CD4-positive, alpha-beta T cell treated with Interleukin-21 for 1 hour (primary cell): ENCODE data around the gene KBTBD7.

Source experiments
- DNase-seq: peaks from one replicate; pipeline ENCODE4 v3.0.0-alpha.2; 2020

KBTBD7 gene

GRCh38 chr13:41193919-41194824 is at the start of gene KBTBD7:
KBTBD7 (minus strand) TSS chr13:41194569; CDS start chr13:41194257, 312 bp downstream.
- DNase-seq: peak; percentile 91

GRCh38 chr13:41241626-41242025 is 47.3 kb upstream of the KBTBD7 start:
- no peak for DNase-seq

GRCh38 chr13:41236369-41236768 is 42.0 kb upstream of the KBTBD7 start:
- DNase-seq: no peak

GRCh38 chr13:41232578-41233480 is 38.5 kb upstream of the KBTBD7 start:
- DNase-seq: no peak

GRCh38 chr13:41231786-41232185 is 37.4 kb upstream of the KBTBD7 start:
- peak; percentile 3 for DNase-seq

- DNase-seq: no peak
Measured at GRCh38 chr13:41231025-41231677, 36.8 kb upstream of the KBTBD7 start.

- DNase-seq: no peak
Measured at GRCh38 chr13:41229356-41229755, 35.0 kb upstream of the KBTBD7 start.

GRCh38 chr13:41224113-41225110 is 30.0 kb upstream of the KBTBD7 start:
- DNase-seq: no peak

GRCh38 chr13:41222259-41222852 is 28.0 kb upstream of the KBTBD7 start:
- peak; percentile 69 for DNase-seq

GRCh38 chr13:41220401-41220800 is 26.0 kb upstream of the KBTBD7 start:
- no peak for DNase-seq

- DNase-seq: no peak
Measured at GRCh38 chr13:41216160-41216559, 21.8 kb upstream of the KBTBD7 start.

- DNase-seq: no peak
Measured at GRCh38 chr13:41213919-41214318, 19.6 kb upstream of the KBTBD7 start.

- no peak for DNase-seq
Measured at GRCh38 chr13:41213316-41213715, 18.9 kb upstream of the KBTBD7 start.

GRCh38 chr13:41212881-41213280 is 18.5 kb upstream of the KBTBD7 start:
- DNase-seq: no peak

- DNase-seq: no peak
Measured at GRCh38 chr13:41211062-41211461, 16.7 kb upstream of the KBTBD7 start.

- DNase-seq: no peak
Measured at GRCh38 chr13:41206467-41206866, 12.1 kb upstream of the KBTBD7 start.

- no peak for DNase-seq
Measured at GRCh38 chr13:41203810-41204209, 9.4 kb upstream of the KBTBD7 start.

- no peak for DNase-seq
Measured at GRCh38 chr13:41200126-41200525, 5.8 kb upstream of the KBTBD7 start.

GRCh38 chr13:41199526-41199925 is 5.2 kb upstream of the KBTBD7 start:
- no peak for DNase-seq

- no peak for DNase-seq
Measured at GRCh38 chr13:41199079-41199478, 4.7 kb upstream of the KBTBD7 start.

- peak; percentile 8 for DNase-seq
Measured at GRCh38 chr13:41196620-41197019, 2.3 kb upstream of the KBTBD7 start.
